Natural killer cell (primary cell): ENCODE data around the gene FAM180B. TPM values are rescaled to one million over a fixed set of nuclear protein-coding genes. Genes with fewer than 3 reads are reported as not detected.

Source experiments
- ATAC-seq, 3 donors: fragments of 150-1000 bp in 2 of 3; fragments of 200-7000 bp in 1 of 3; cut with Tn5 transposase; 1 replicate in 1 of 3; 2 replicates in 2 of 3; pipeline ENCODE4 v1.10.0; 2021; ENCODE audit warnings: mild to moderate bottlenecking in 2 of 3, moderate library complexity in 2 of 3
- DNase-seq, 2 donors: peaks; one replicate each; pipeline versions ENCODE4 v3.0.0 to v3.0.0-alpha.2; 2013 to 2021; ENCODE audit warnings: mixed read lengths in 1 of 2
- H3K27ac ChIP-seq: one replicate; pipeline ENCODE4 v1.5.1; 2013; ENCODE audit warnings: mild to moderate bottlenecking, low read length
- H3K27me3 ChIP-seq: one replicate; pipeline ENCODE4 v1.6.1; 2013; ENCODE audit warnings: low read length; ENCODE audit not compliant: control insufficient read depth, insufficient read depth
- H3K36me3 ChIP-seq: one replicate; pipeline ENCODE4 v1.6.1; 2013; ENCODE audit warnings: low read length; ENCODE audit not compliant: control insufficient read depth, insufficient read depth
- H3K4me1 ChIP-seq: one replicate; pipeline ENCODE4 v1.6.1; 2013; ENCODE audit warnings: low read length; ENCODE audit not compliant: control insufficient read depth, insufficient read depth
- H3K4me3 ChIP-seq: one replicate; pipeline ENCODE4 v1.5.1; 2013; ENCODE audit warnings: low read length
- H3K9me3 ChIP-seq: one replicate; pipeline ENCODE4 v1.6.1; 2013; ENCODE audit warnings: low read length; ENCODE audit not compliant: control insufficient read depth, insufficient read depth
- H3K27ac Mint-ChIP-seq, 2 donors: one replicate each; pipeline ENCODE4 v1.8.0; 2022; ENCODE audit warnings: mild to moderate bottlenecking in 2 of 2, mixed read lengths in 2 of 2, moderate library complexity in 1 of 2
- H3K27me3 Mint-ChIP-seq, 2 donors: one replicate each; pipeline ENCODE4 v1.8.0; 2022; ENCODE audit warnings: low read depth in 2 of 2, mixed read lengths in 2 of 2
- H3K36me3 Mint-ChIP-seq: one replicate; pipeline ENCODE4 v1.8.0; 2022; ENCODE audit warnings: mixed read lengths
- H3K4me1 Mint-ChIP-seq, 2 donors: one replicate each; pipeline ENCODE4 v1.8.0; 2022; ENCODE audit warnings: mixed read lengths in 2 of 2
- H3K4me3 Mint-ChIP-seq: one replicate; pipeline ENCODE4 v1.8.0; 2022; ENCODE audit warnings: mild to moderate bottlenecking, moderate library complexity, mixed read lengths
- H3K9me3 Mint-ChIP-seq, 2 donors: one replicate each; pipeline ENCODE4 v1.8.0; 2022; ENCODE audit warnings: mixed read lengths in 2 of 2
- WGBS: methylation state at CpG from one replicate; pipeline ENCODE4 v1.1.7; 2013; ENCODE audit warnings: missing lambda C conversion rate; ENCODE audit not compliant: insufficient coverage; 5-methylcytosine and 5-hydroxymethylcytosine counted together
- intact Hi-C: fragments of 100-400 bp; cut with micrococcal nuclease; formaldehyde crosslinking; loops from one replicate; pipeline ENCODE4 v1.14.2; 2022
- total RNA-seq, 4 donors: library from RNA; stranded (reverse); fragments of 120-200 nt in 1 of 4; gene quantifications; one replicate each; pipeline versions ENCODE4 v1.2.3 to v1.2.4, GENCODE V29; 2013 to 2022
- TF ChIP-seq, protein P1 (sequence below): fragments of 200-600 bp; IDR thresholded peaks from one replicate; pipeline ENCODE4 v1.8.0; 2022; ENCODE audit warnings: antibody characterized with exemption

The FAM180B gene
- total RNA-seq, 3 donors from 2014 or later (not counting 1 experiment from before 2014, with no cell fraction given): 0.25 TPM; not detected in 2

- Mint-ChIP-seq H3K36me3 (no peaks in the 10 kb centered on the region), H3K4me1 (no peaks in the 10 kb centered on the region), H3K4me3 (no peak overlapping the region), H3K27me3 (peaks cover 19 to 29% of the 10 kb centered on the region in 2 donors), H3K9me3 (no peaks in the 10 kb centered on the region), H3K27ac (no peak overlapping the region)
- DNase-seq (no peak), ATAC-seq (no peak)
- intact Hi-C loops: no loop called here
- TF ChIP-seq, protein P1, sequence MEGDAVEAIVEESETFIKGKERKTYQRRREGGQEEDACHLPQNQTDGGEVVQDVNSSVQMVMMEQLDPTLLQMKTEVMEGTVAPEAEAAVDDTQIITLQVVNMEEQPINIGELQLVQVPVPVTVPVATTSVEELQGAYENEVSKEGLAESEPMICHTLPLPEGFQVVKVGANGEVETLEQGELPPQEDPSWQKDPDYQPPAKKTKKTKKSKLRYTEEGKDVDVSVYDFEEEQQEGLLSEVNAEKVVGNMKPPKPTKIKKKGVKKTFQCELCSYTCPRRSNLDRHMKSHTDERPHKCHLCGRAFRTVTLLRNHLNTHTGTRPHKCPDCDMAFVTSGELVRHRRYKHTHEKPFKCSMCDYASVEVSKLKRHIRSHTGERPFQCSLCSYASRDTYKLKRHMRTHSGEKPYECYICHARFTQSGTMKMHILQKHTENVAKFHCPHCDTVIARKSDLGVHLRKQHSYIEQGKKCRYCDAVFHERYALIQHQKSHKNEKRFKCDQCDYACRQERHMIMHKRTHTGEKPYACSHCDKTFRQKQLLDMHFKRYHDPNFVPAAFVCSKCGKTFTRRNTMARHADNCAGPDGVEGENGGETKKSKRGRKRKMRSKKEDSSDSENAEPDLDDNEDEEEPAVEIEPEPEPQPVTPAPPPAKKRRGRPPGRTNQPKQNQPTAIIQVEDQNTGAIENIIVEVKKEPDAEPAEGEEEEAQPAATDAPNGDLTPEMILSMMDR: no peak
- no peaks in the 10 kb centered on the region for H3K36me3 ChIP-seq
- H3K27me3 ChIP-seq: peaks cover 15% of the 10 kb centered on the region
- WGBS: 88% methylated on average over 7 of the region's 7 CpGs
- H3K27ac ChIP-seq: no peak overlapping the region
- H3K4me1 ChIP-seq: peaks cover 15% of the 10 kb centered on the region
- H3K4me3 ChIP-seq: no peak overlapping the region
- no peaks in the 10 kb centered on the region for H3K9me3 ChIP-seq
Measured at GRCh38 chr11:47595029-47595428, 8.6 kb downstream of the FAM180B start.

DNA sequence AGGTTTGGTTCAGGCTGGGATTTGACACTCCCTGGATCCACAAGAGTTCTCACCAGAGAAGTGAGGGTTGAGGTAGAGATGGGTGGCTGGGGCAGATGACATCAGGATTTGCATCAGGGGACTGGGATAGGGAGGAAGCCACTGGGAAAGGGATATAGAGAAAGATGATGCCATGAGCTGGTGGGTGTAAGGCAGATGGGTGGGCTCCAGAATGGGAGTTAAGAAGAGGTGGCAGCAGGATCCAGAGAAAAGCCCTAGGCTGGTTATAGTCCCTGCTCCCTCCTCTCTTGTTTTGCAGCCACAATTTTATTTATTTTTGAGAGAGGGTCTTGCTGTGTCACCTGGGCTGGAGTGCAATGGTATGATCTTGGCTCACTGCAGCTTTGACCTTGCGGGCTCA is 9.5 kb downstream of the FAM180B start:
- DNase-seq (no peak), ATAC-seq (no peak)
- Histone ChIP-seq H3K9me3 (no peaks in the 10 kb centered on the region), H3K4me1 (peaks cover 15% of the 10 kb centered on the region), H3K36me3 (no peaks in the 10 kb centered on the region), H3K4me3 (no peak overlapping the region), H3K27me3 (peaks cover 15% of the 10 kb centered on the region), H3K27ac (no peak overlapping the region)
- TF ChIP-seq, protein P1: no peak
- no peak overlapping the region for H3K27ac Mint-ChIP-seq
- H3K4me3 Mint-ChIP-seq: no peak overlapping the region
- no peaks in the 10 kb centered on the region for H3K36me3 Mint-ChIP-seq
- WGBS: 94% methylated on average over 1 of the region's 1 CpG
- peaks cover 19 to 29% of the 10 kb centered on the region in 2 donors for H3K27me3 Mint-ChIP-seq
- no peaks in the 10 kb centered on the region for H3K4me1 Mint-ChIP-seq
- intact Hi-C loops: no loop called here
- H3K9me3 Mint-ChIP-seq: no peaks in the 10 kb centered on the region

DNA sequence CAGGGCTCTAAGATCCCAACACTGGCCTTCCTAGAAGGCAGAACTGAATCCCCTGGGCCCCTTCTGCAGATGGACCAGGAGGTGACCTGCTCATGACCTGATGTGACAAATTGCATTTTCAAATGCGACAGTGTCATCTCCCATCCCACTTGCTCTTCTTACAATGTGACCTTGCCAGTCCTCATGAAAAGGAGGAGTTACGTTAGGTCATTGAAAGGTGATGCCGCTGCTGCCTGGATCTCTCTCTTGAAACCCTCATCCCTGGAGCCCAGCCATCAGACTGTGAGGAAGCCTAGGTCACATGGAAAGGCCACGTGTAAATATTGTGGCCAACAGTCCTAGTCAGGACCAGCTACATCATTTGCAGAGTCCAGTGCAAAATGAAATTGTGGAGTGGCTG is 13.4 kb downstream of the FAM180B start:
- 89% methylated on average over 4 of the region's 4 CpGs for WGBS
- intact Hi-C loops: no loop called here
- H3K4me3 Mint-ChIP-seq: no peak overlapping the region

DNA sequence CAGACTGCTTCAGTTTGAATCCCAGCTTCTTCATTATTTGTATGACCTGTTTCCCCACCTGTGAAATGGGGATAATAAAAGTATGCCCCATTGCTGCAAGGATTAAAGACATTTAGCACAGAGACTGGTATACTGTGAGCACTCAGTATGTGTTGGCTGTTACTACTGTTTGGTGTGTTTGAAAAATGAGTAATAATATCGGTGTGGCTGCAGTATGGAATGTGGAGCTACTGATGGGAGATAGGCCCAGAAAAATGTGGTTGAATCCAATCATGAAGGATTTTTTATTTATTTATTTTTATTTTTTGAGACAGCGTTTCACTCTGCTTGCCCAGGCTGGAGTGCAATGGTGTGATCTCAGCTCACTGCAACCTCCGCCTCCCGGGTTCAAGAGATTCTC is 16.8 kb downstream of the FAM180B start:
- no peaks in the 10 kb centered on the region for H3K4me1 Mint-ChIP-seq
- peaks cover 5% of the 10 kb centered on the region for H3K36me3 Mint-ChIP-seq
- 97% methylated on average over 4 of the region's 4 CpGs for WGBS
- intact Hi-C loops: no loop called here
- Histone ChIP-seq H3K9me3 (no peaks in the 10 kb centered on the region), H3K4me1 (no peaks in the 10 kb centered on the region), H3K27ac (no peak overlapping the region), H3K4me3 (no peak overlapping the region), H3K27me3 (no peaks in the 10 kb centered on the region), H3K36me3 (no peaks in the 10 kb centered on the region)
- H3K27ac Mint-ChIP-seq: no peak overlapping the region
- no peak for ATAC-seq
- TF ChIP-seq, protein P1: no peak
- no peak for DNase-seq
- H3K9me3 Mint-ChIP-seq: no peaks in the 10 kb centered on the region
- peaks cover 0 to 14% of the 10 kb centered on the region in 2 donors for H3K27me3 Mint-ChIP-seq
- no peak overlapping the region for H3K4me3 Mint-ChIP-seq

More for the DNA sequence above, 13.4 kb downstream of the FAM180B start:
- H3K4me1 Mint-ChIP-seq: no peaks in the 10 kb centered on the region
- H3K9me3 Mint-ChIP-seq: no peaks in the 10 kb centered on the region
- no peaks in the 10 kb centered on the region for H3K27me3 ChIP-seq
- H3K4me3 ChIP-seq: no peak overlapping the region
- ATAC-seq (no peak), DNase-seq (no peak)
- no peak overlapping the region for H3K27ac ChIP-seq
- no peaks in the 10 kb centered on the region for H3K36me3 Mint-ChIP-seq
- no peaks in the 10 kb centered on the region for H3K4me1 ChIP-seq
- no peak overlapping the region for H3K27ac Mint-ChIP-seq
- H3K9me3 ChIP-seq: no peaks in the 10 kb centered on the region
- TF ChIP-seq, protein P1: no peak
- no peaks in the 10 kb centered on the region for H3K36me3 ChIP-seq
- peaks cover 8 to 11% of the 10 kb centered on the region in 2 donors for H3K27me3 Mint-ChIP-seq
